LNCAP (cell line): ENCODE measurements around the gene GREM2.

Source experiments
- TF ChIP-seq, protein P1 (sequence below): fragments of 450-650 bp; IDR thresholded peaks from 2 replicates; pipeline ENCODE4 v1.5.1; 2017; ENCODE audit warnings: mild to moderate bottlenecking

Gene GREM2

DNA sequence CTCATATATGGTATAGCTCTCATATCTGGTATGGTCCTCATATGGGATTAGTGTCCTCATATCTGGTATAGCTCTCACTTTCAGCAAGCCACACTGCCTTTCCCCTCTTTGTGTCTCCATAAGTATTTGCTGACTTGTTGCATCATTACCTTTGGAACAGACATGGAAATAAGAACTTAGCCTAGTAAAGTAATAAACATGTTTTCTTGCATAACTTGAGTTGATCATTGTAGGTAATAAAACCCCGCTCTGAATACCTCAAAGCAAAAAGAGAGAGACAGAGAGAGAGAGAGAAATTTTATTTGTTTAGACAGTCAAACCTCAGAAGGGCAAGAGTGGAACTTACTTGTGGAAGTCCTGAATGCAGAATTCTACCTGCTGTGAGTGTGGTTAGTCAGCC is 170.3 kb downstream of the GREM2 start:
- TF ChIP-seq, protein P1, sequence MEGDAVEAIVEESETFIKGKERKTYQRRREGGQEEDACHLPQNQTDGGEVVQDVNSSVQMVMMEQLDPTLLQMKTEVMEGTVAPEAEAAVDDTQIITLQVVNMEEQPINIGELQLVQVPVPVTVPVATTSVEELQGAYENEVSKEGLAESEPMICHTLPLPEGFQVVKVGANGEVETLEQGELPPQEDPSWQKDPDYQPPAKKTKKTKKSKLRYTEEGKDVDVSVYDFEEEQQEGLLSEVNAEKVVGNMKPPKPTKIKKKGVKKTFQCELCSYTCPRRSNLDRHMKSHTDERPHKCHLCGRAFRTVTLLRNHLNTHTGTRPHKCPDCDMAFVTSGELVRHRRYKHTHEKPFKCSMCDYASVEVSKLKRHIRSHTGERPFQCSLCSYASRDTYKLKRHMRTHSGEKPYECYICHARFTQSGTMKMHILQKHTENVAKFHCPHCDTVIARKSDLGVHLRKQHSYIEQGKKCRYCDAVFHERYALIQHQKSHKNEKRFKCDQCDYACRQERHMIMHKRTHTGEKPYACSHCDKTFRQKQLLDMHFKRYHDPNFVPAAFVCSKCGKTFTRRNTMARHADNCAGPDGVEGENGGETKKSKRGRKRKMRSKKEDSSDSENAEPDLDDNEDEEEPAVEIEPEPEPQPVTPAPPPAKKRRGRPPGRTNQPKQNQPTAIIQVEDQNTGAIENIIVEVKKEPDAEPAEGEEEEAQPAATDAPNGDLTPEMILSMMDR: no peak
